Measurements from ENCODE around the gene MRPL20. TPM values are rescaled to one million over a fixed set of nuclear protein-coding genes. Genes with fewer than 3 reads are reported as not detected.
"Not testable (repeated sequence)": the region's sequence is repeated elsewhere in the genome, so short reads cannot be mapped to it uniquely, and the experiment has no call there.

Gene MRPL20
- total RNA-seq, 1 donor: 50.6 TPM

DNA sequence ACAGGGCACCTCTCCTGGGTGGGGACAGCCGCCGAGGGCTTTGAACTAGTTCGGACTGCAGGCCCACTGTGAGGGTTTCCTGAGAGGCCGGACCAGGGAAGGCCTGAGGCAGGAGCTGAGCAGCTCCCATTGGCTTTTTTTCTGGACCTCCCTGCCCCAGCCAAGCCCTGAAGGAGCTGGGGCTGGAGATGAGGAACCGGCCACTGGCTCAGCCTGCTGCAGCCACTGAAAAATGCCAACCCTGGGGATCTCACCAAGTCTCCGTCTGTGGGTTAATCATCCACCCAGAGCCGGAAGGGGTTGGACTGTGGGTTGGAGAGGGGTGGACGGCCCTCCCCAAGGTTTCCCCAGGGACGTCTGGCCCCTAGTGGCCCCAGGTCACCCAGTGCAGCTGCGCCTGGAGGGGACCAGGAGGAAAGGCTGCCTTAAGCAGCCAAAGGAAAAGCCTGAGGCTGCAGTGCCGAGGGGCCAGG, 30.8 kb upstream of the MRPL20 start:
- DNase-seq (ENCODE audit: low read depth in 2 of 3, low spot score in 2 of 3): no peak

DNA sequence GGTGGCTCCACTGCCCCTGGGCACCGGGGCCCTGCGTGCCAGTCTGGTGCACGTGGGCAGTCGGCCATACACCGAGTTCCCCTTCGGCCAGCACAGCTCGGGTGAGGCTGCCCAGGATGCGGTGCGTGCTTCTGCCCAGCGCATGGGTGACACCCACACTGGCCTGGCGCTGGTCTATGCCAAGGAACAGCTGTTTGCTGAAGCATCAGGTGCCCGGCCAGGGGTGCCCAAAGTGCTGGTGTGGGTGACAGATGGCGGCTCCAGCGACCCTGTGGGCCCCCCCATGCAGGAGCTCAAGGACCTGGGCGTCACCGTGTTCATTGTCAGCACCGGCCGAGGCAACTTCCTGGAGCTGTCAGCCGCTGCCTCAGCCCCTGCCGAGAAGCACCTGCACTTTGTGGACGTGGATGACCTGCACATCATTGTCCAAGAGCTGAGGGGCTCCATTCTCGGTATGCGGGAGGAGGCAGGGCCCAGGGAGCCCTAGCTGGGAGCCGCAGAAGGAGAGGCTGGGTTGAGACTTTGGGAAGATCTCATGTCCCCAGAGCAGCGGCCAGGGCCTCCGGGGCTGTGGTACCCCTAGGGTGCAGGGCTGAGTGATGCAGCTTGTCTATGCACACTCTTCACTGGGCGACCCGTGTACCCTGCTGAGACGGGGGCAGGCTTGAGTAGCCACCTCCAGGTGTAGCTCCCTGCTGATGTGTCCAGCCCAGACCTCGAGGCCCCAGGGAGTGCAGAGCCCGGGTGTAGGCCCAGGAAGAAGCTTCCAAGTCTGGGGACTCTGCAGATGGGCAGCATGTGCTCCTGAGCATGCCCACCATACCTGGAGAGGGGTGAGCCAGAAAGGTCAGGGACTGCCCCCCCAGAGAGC, 30.2 kb upstream of the MRPL20 start:
- no peak for DNase-seq (ENCODE audit: low read depth in 2 of 3, low spot score in 2 of 3)

DNA sequence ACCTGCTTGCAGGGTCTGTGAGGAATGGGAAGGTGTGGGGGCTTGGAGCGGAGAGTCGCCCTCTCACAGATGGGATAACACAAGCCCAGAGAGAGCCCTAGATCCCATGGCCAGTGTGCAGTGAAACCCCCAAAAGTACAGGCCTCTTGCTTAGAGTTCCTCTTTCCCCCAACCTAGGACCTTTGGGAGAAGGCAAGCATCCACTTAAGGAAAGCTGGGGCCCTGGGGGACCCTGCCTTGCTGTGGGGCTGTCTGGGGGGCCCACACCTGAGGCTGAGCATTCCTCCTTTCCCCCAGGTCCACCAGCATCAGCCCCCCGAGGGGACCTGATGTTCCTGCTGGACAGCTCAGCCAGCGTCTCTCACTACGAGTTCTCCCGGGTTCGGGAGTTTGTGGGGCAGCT, 29.5 kb upstream of the MRPL20 start:
- DNase-seq (ENCODE audit: low read depth in 2 of 3, low spot score in 2 of 3): no peak

DNA sequence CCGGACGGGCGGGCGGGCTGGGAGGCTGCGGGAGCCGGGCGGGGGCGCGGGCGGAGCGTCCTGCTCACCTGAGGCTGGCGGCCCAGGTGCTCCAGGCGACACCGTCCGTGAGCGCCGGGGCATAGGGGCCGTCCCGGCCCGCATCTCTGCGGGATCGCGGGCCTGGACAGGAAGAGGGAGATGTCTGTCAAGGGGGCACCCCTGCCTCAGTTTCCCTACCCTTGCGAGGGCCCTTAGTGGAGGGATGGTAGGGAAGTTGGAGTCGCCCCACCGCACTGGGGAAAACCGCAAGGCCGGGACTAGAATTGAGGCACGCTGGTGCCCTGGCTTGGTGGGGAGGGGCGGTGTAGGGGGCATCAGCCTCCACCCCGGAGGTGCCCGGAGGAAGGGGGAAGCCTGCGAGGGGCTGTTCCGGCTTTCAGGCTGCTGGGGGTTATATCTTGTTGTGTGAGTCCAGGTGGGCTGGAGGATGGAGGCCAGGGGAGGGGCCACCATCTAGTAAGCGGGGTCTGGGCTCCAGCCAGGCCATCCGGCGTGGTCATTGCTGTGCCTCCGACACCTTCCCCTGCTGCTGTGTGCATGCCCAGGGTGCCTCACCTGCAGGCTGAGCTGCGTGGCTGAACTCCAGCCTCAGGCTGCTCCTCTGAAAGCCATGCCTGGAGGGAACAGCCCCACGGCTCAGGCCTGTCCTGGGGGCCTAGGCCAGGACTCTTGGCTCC, 29.0 kb upstream of the MRPL20 start:
- DNase-seq (ENCODE audit: low read depth in 2 of 3, low spot score in 2 of 3): no peak

GRCh38 chr1:1435106-1435903, 28.2 kb upstream of the MRPL20 start, which contains the start of gene VWA1:
VWA1 (plus strand) TSS chr1:1435690; CDS start chr1:1435749, 59 bp downstream.
- DNase-seq (ENCODE audit: low read depth in 2 of 3, low spot score in 2 of 3): peak; percentile 32 to 73 (median 65)

GRCh38 chr1:1434824-1435105, 27.7 kb upstream of the MRPL20 start:
- no peak for DNase-seq (ENCODE audit: low read depth in 2 of 3, low spot score in 2 of 3)

- DNase-seq (ENCODE audit: low read depth in 2 of 3, low spot score in 2 of 3): peak in 2 of 3 donors; percentile 75 to 91
Observed at GRCh38 chr1:1434131-1434823, 27.2 kb upstream of the MRPL20 start.

DNA sequence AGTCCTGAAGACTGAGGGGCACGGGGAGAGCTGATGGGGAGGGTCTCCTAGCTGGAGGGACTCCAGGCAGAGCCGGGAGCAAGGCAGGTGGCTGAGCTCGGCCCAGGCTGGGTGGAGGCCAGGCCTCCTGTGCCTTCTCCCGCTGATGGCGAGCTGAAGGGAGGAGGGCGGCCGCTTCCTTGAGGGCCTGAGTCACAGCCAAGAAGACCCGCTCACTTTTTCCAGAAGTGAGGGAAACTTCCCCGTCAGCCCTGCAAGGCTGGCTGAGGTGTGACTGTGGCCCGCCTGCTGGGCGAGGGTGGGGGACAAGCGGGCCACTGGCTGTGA, 26.7 kb upstream of the MRPL20 start:
- peak in 2 of 3 donors; percentile 64 to 77 for DNase-seq (ENCODE audit: low read depth in 2 of 3, low spot score in 2 of 3)

- DNase-seq (ENCODE audit: low read depth in 2 of 3, low spot score in 2 of 3): no peak
Observed at GRCh38 chr1:1432951-1433803, 26.1 kb upstream of the MRPL20 start.

- no peak for DNase-seq (ENCODE audit: low read depth in 2 of 3, low spot score in 2 of 3)
Observed at GRCh38 chr1:1432274-1432950, 25.3 kb upstream of the MRPL20 start.

DNA sequence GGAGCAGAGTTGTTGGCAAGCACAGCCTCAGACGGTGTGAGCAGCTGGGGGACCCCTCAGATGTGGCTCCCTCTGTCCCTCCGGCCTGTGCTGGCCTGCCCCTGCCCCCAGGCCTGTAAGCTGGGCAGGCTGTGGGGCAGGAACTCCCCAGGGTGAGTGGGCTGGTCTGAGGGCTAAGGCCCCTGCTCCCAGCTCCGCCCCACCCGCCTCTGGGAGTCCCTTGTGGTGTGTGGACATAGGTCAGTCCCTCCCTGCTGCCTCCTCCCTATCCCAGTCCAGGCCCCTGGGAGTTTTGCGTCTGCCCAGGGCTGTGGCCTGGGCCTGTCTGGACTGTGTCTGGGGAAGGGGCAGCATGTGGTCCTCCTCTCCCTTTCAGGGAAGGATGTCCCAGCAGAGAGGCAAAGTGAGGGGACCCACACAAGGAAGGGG, 24.8 kb upstream of the MRPL20 start:
- DNase-seq (ENCODE audit: low read depth in 2 of 3, low spot score in 2 of 3): no peak

- no peak for DNase-seq (ENCODE audit: low read depth in 2 of 3, low spot score in 2 of 3)
Observed at GRCh38 chr1:1430992-1431844, 24.1 kb upstream of the MRPL20 start.

DNA sequence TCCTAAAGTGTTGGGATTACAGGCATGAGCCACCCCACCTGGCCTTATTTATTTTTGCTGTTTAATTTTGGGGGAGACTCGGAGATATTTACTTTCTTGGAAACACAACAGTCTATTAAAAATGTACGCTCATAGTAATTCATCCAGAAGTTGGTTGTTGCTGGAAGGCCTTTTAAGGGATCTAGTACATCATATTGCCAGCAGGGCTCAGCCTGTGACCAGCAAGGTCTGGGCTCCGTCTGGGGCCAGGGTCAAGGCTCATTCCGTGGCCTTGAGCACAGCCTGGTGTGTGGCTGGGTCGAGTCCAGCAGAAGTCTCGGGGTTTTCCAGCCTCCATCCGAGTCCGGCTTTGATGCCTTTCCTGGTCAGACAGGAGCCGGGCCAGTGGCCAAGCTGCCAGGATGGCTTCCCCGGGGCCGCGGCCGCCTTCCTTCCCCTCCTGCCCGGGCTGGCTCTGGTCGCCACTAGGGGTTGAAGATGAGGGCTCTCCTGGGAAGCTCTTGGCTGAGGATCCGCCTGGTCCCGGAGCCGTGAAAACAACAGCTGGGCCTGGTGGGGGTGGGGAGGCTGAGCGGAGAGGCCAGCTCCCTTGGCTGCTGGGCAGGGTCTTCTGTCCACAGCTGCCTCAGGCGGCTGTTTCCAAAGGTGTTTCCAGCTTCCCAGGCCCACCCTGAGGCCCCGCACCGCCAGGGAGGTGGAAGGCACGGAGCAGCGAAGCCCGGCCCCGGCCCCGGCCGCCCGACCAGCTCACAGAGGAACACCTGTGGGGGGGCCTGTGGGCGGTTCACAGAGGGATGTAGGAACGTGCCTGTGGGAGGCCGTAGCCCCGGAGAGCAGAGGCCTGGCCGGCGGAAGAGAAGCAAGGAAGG, 23.3 kb upstream of the MRPL20 start:
- no peak for DNase-seq (ENCODE audit: low read depth in 2 of 3, low spot score in 2 of 3)

DNA sequence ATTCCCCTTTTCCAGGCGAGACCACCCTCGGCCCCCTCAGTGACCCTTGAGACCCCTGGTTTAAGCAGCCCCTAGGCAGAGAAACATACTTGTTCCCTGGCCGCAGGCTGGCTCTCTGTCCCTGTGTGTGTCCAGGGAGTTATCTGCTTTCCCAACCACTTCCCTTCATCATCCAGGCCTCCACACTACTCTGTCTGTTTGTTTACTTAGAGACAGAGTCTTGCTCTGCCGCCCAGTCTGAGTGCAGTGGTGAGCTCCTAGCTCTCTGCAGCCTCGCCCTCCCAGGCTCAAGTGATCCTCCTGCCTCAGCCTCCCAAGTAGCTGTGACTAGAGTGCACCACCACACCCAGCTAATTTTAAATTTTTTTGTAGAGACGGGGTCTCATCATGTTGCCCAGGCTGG, 22.6 kb upstream of the MRPL20 start:
- no peak for DNase-seq (ENCODE audit: low read depth in 2 of 3, low spot score in 2 of 3)

GRCh38 chr1:1428967-1429366, 21.9 kb upstream of the MRPL20 start:
- DNase-seq (ENCODE audit: low read depth in 2 of 3, low spot score in 2 of 3): not testable (repeated sequence)

DNA sequence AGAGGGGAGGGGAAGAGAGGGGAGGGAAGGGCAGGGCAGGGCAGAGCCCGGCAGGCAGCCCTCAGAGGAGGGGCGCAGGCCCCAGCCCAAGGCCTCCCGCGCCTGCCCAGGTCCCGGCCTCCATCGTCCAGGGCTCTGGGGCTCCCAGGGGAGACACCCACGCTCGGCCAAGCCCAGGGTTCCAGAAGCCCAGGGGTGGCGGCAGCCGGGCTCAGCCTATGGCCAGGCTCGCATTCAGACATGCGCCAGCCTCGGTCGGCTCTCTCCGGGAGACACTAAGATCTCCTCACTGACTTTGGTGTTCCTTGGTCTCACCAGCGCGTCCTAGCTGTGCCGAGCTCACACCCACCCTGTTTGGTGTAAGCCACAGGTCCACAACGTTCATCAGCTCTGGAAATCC, 21.1 kb upstream of the MRPL20 start:
- DNase-seq (ENCODE audit: low read depth in 2 of 3, low spot score in 2 of 3): no peak

DNA sequence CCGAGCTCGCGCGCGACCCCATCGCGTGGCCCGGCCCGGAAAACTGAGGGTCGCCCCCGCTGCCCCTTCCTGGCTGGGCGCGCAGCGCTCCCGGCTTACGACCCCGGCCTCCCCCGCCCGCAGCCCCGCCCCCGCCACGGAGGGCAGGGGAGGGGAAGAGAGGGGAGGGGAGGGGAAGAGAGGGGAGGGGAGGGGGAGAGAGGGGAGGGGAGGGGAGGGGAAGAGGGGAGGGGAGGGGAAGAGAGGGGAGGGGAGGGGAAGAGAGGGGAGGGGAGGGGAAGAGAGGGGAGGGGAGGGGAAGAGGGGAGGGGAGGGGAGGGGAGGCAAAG, 20.7 kb upstream of the MRPL20 start:
- DNase-seq (ENCODE audit: low read depth in 2 of 3, low spot score in 2 of 3): no peak
